22Rv1 (cell line): Measurements from ENCODE around the gene SIDT1.

Source experiments
- CTCF ChIP-seq: fragments of 450-650 bp; IDR thresholded peaks from 2 replicates; pipeline ENCODE4 v1.5.1; 2017; ENCODE audit warnings: mild to moderate bottlenecking
- ZFX ChIP-seq: fragments of 450-650 bp; IDR thresholded peaks from 2 replicates; pipeline ENCODE4 v1.6.1; 2017; ENCODE audit warnings: antibody characterized with exemption, borderline replicate concordance

DNA sequence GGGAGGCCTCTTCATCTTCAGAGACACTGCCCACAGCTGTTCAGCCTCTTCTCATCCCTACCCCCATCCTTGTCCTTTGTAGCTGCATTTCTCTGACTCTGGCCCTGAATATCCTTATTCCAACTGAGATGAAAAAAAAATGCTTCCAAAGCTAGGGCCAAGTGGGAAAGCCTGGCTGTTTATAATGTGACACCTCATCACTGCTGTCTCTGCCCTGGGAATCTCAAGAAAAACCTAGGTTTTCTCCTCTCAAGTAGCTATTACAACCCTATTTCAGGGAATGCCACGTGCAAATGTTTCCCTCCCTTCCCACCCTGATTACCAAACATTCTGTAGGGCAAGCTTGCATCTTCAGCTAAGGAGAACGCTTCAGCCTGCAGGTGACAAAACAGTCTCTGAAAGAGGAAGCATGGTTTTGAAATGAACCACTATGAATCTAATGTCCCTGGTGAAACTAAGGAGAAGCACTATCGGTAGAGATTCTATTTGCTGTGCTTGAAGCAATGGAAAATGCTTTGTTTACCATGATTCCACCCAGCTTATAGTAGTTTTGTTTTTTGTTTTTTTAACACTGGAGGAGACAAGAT is 98.7 kb downstream of the SIDT1 start:
- no peak for TF ChIP-seq CTCF
- no peak for TF ChIP-seq ZFX
